H9 (cell line): ENCODE data around the gene TBC1D1. TPM values are rescaled to one million over a fixed set of nuclear protein-coding genes. Genes with fewer than 3 reads are reported as not detected.

ENCODE experiments used
- DNase-seq: peaks from one replicate; pipeline ENCODE4 v3.0.0-alpha.2; 2017
- H2AFZ ChIP-seq: one replicate; pipeline ENCODE4 v1.6.1; 2013; ENCODE audit warnings: mild to moderate bottlenecking, low read length, control low read depth, moderate library complexity
- H2AK5ac ChIP-seq: 2 replicates; pipeline ENCODE4 v1.6.1; 2013; ENCODE audit warnings: low read length, control low read depth, mixed read lengths; ENCODE audit not compliant: insufficient read length
- H2BK120ac ChIP-seq: one replicate; pipeline ENCODE4 v1.6.1; 2013; ENCODE audit warnings: low read depth, mild to moderate bottlenecking, low read length, control low read depth, inconsistent platforms; ENCODE audit not compliant: poor library complexity, severe bottlenecking
- H2BK12ac ChIP-seq: 2 replicates; pipeline ENCODE4 v1.6.1; 2013; ENCODE audit warnings: low read length, control low read depth, mixed read lengths, low read depth; ENCODE audit not compliant: insufficient read length
- H2BK15ac ChIP-seq: 2 replicates; pipeline ENCODE4 v1.6.1; 2013; ENCODE audit warnings: low read depth, low read length, control low read depth
- H2BK20ac ChIP-seq: one replicate; pipeline ENCODE4 v1.6.1; 2013; ENCODE audit warnings: low read depth, mild to moderate bottlenecking, low read length, control low read depth, inconsistent platforms; ENCODE audit not compliant: poor library complexity, severe bottlenecking
- H2BK5ac ChIP-seq: 2 replicates; pipeline ENCODE4 v1.6.1; 2013; ENCODE audit warnings: low read length, control low read depth, mixed read lengths; ENCODE audit not compliant: insufficient read length
- H3K14ac ChIP-seq: 2 replicates; pipeline ENCODE4 v1.6.1; 2013; ENCODE audit warnings: low read length, control low read depth; ENCODE audit not compliant: insufficient read depth
- H3K18ac ChIP-seq: 2 replicates; pipeline ENCODE4 v1.6.1; 2013; ENCODE audit warnings: low read depth, mild to moderate bottlenecking, mixed read lengths, low read length, control low read depth; ENCODE audit not compliant: insufficient read length
- H3K23ac ChIP-seq: 2 replicates; pipeline ENCODE4 v1.6.1; 2013; ENCODE audit warnings: low read length, control low read depth, mixed read lengths, low read depth; ENCODE audit not compliant: insufficient read length
- H3K23me2 ChIP-seq: 2 replicates; pipeline ENCODE4 v1.6.1; 2013; ENCODE audit warnings: low read depth, mild to moderate bottlenecking, mixed read lengths, low read length, control low read depth; ENCODE audit not compliant: insufficient read length, poor library complexity, severe bottlenecking
- H3K27ac ChIP-seq: 2 replicates; pipeline ENCODE4 v1.5.1; 2013; ENCODE audit warnings: low read length, control low read depth, mixed read lengths, low read depth; ENCODE audit not compliant: insufficient read length
- H3K27me3 ChIP-seq: 2 replicates; pipeline ENCODE4 v1.6.1; 2013; ENCODE audit warnings: low read length, control low read depth, inconsistent platforms; ENCODE audit not compliant: insufficient read depth
- H3K4ac ChIP-seq: 2 replicates; pipeline ENCODE4 v1.6.1; 2013; ENCODE audit warnings: low read depth, mild to moderate bottlenecking, control low read depth, inconsistent platforms, low read length, moderate library complexity
- H3K4me1 ChIP-seq: 2 replicates; pipeline ENCODE4 v1.6.1; 2013; ENCODE audit warnings: low read length, control low read depth, inconsistent platforms; ENCODE audit not compliant: insufficient read depth
- H3K4me2 ChIP-seq: 2 replicates; pipeline ENCODE4 v1.6.1; 2013; ENCODE audit warnings: low read length, control low read depth, mixed read lengths; ENCODE audit not compliant: insufficient read length, insufficient read depth
- H3K56ac ChIP-seq: 2 replicates; pipeline ENCODE4 v1.6.1; 2013; ENCODE audit warnings: low read depth, mild to moderate bottlenecking, mixed read lengths, low read length, control low read depth; ENCODE audit not compliant: insufficient read length
- H3K79me1 ChIP-seq: 2 replicates; pipeline ENCODE4 v1.6.1; 2013; ENCODE audit warnings: low read depth, mild to moderate bottlenecking, moderate library complexity, low read length, control low read depth, inconsistent platforms; ENCODE audit not compliant: insufficient read depth, poor library complexity, severe bottlenecking
- H3K79me2 ChIP-seq: 2 replicates; pipeline ENCODE4 v1.6.1; 2013; ENCODE audit warnings: low read length, control low read depth, inconsistent platforms; ENCODE audit not compliant: insufficient read depth
- H3K9ac ChIP-seq: 2 replicates; pipeline ENCODE4 v1.6.1; 2013; ENCODE audit warnings: low read length, control low read depth, mixed read lengths; ENCODE audit not compliant: insufficient read length; ENCODE audit errors: extremely low read depth
- H3K9me3 ChIP-seq: one replicate; pipeline ENCODE4 v1.6.1; 2013; ENCODE audit warnings: low read depth, low read length, inconsistent platforms; ENCODE audit not compliant: control insufficient read depth
- H3T11ph ChIP-seq: one replicate; pipeline ENCODE4 v1.6.1; 2013; ENCODE audit warnings: mild to moderate bottlenecking, low read length, control low read depth, inconsistent platforms
- H4K20me1 ChIP-seq: one replicate; pipeline ENCODE4 v1.6.1; 2013; ENCODE audit not compliant: control insufficient read depth, insufficient read length, insufficient read depth
- H4K5ac ChIP-seq: 2 replicates; pipeline ENCODE4 v1.6.1; 2013; ENCODE audit warnings: low read depth, mild to moderate bottlenecking, mixed read lengths, low read length, control low read depth; ENCODE audit not compliant: insufficient read length
- H4K8ac ChIP-seq: replicated peaks from 2 replicates; pipeline ENCODE4 v1.6.1; 2013; ENCODE audit warnings: low read length, control low read depth, mixed read lengths, low read depth; ENCODE audit not compliant: insufficient read length
- H4K91ac ChIP-seq: 2 replicates; pipeline ENCODE4 v1.6.1; 2013; ENCODE audit warnings: low read depth, mild to moderate bottlenecking, moderate library complexity, mixed read lengths, low read length, control low read depth; ENCODE audit not compliant: insufficient read length
- H3K27ac Mint-ChIP-seq, 3 experiments: 2 replicates in 2 of 3; 3 replicates in 1 of 3; pipeline ENCODE4 v1.8.0; 2020 to 2021; ENCODE audit warnings: mixed read lengths in 3 of 3, mild to moderate bottlenecking in 1 of 3, moderate library complexity in 1 of 3
- H3K27me3 Mint-ChIP-seq: 2 replicates; pipeline ENCODE4 v1.8.0; 2021; ENCODE audit warnings: low read depth, mild to moderate bottlenecking, moderate library complexity, mixed read lengths
- H3K36me3 Mint-ChIP-seq, 3 experiments: 2 replicates in 2 of 3; 3 replicates in 1 of 3; pipeline ENCODE4 v1.8.0; 2020 to 2021; ENCODE audit warnings: low read depth in 3 of 3, mixed read lengths in 3 of 3; ENCODE audit not compliant: insufficient read depth in 1 of 3
- H3K4me1 Mint-ChIP-seq, 2 experiments: 2 replicates each; pipeline ENCODE4 v1.8.0; 2020; ENCODE audit warnings: mixed read lengths in 2 of 2
- H3K4me3 Mint-ChIP-seq, 2 experiments: 2 replicates in 1 of 2; 3 replicates in 1 of 2; pipeline ENCODE4 v1.8.0; 2020 to 2021; ENCODE audit warnings: mild to moderate bottlenecking in 2 of 2, mixed read lengths in 2 of 2, moderate library complexity in 1 of 2
- H3K9me3 Mint-ChIP-seq, 2 experiments: 2 replicates in 1 of 2; 3 replicates in 1 of 2; pipeline ENCODE4 v1.8.0; 2020; ENCODE audit warnings: mild to moderate bottlenecking in 2 of 2, mixed read lengths in 2 of 2, moderate library complexity in 1 of 2
- WGBS: extraction: QIAGEN DNeasy Blood & Tissue Kit; methylation state at CpG from one replicate; pipeline ENCODE4 v1.1.7; 2013; ENCODE audit warnings: missing lambda C conversion rate, low lambda C conversion rate, mixed read lengths; ENCODE audit not compliant: insufficient read length; ENCODE audit errors: extremely low coverage; 5-methylcytosine and 5-hydroxymethylcytosine counted together
- total RNA-seq: library from RNA; stranded (reverse); gene quantifications from 2 replicates; pipeline ENCODE4 v1.2.1, GENCODE V29; 2021
- TF ChIP-seq, protein P1 (sequence below): fragments of 200-600 bp; sonication (generic); conservative IDR thresholded peaks from 3 replicates; pipeline ENCODE4 v1.8.0; 2021; ENCODE audit warnings: antibody characterized with exemption, mild to moderate bottlenecking

The TBC1D1 gene
- total RNA-seq, 1 experiment from 2014 or later, result 109 TPM

DNA sequence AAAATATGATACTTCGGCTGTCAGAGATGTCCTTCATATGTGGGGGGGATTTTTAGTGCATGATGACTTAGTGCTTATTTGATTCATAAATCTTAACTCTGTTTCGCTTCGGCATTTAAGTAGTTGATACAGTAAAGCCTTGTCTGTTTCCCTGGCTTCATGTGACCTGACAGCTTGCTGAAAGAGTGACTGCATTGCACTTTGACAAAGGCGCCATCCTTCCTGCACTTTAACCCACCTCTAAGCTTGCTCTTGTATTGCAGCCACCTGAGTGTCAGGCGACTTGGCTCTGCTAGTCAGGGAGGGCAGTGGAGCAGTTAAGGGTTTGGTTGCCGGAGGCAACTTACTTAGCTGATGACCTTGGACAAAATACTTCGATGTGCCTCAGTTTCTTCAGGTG is 134.8 kb downstream of the TBC1D1 start:
- no peak overlapping the region for H2AFZ ChIP-seq
- H3K4me1 Mint-ChIP-seq, result no peaks in the 10 kb centered on the region
- H3K14ac ChIP-seq, result no peak overlapping the region
- peaks cover 31 to 51% (median 48%) of the 10 kb centered on the region in 3 experiments for H3K36me3 Mint-ChIP-seq
- H3K27ac ChIP-seq, result no peak overlapping the region
- no peak overlapping the region for H3K4ac ChIP-seq
- no peaks in the 10 kb centered on the region for H3K4me1 ChIP-seq
- no peak for DNase-seq
- no peaks in the 10 kb centered on the region for H3K27me3 ChIP-seq
- no peak overlapping the region for H2BK15ac ChIP-seq
- H3K79me1 ChIP-seq, result no peaks in the 10 kb centered on the region
- no peak overlapping the region for H2BK12ac ChIP-seq
- no peak overlapping the region for H2AK5ac ChIP-seq
- no peak overlapping the region for H3T11ph ChIP-seq
- no peaks in the 10 kb centered on the region for H3K27me3 Mint-ChIP-seq
- H3K9ac ChIP-seq, result no peak overlapping the region
- no peaks in the 10 kb centered on the region for H3K79me2 ChIP-seq
- peaks cover 3% of the 10 kb centered on the region in 2 experiments; a peak in 4 of 5 replicates for H3K9me3 Mint-ChIP-seq
- no peaks in the 10 kb centered on the region for H4K20me1 ChIP-seq
- no peak overlapping the region for H3K4me2 ChIP-seq
- H3K4me3 Mint-ChIP-seq, result no peak overlapping the region
- H3K18ac ChIP-seq, result no peak overlapping the region
- no peak overlapping the region for H3K23ac ChIP-seq
- TF ChIP-seq, protein P1, sequence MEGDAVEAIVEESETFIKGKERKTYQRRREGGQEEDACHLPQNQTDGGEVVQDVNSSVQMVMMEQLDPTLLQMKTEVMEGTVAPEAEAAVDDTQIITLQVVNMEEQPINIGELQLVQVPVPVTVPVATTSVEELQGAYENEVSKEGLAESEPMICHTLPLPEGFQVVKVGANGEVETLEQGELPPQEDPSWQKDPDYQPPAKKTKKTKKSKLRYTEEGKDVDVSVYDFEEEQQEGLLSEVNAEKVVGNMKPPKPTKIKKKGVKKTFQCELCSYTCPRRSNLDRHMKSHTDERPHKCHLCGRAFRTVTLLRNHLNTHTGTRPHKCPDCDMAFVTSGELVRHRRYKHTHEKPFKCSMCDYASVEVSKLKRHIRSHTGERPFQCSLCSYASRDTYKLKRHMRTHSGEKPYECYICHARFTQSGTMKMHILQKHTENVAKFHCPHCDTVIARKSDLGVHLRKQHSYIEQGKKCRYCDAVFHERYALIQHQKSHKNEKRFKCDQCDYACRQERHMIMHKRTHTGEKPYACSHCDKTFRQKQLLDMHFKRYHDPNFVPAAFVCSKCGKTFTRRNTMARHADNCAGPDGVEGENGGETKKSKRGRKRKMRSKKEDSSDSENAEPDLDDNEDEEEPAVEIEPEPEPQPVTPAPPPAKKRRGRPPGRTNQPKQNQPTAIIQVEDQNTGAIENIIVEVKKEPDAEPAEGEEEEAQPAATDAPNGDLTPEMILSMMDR, result no peak
- no peak overlapping the region for H4K8ac ChIP-seq
- H3K27ac Mint-ChIP-seq, result no peak overlapping the region
- no peak overlapping the region for H4K5ac ChIP-seq
- H2BK5ac ChIP-seq, result no peak overlapping the region
- WGBS, result no CpG with 5 or more reads among the region's 7 CpGs
- no peak overlapping the region for H2BK120ac ChIP-seq
- no peaks in the 10 kb centered on the region for H3K23me2 ChIP-seq
- H3K9me3 ChIP-seq, result no peaks in the 10 kb centered on the region
- H4K91ac ChIP-seq, result no peak overlapping the region
- H2BK20ac ChIP-seq, result no peak overlapping the region
- no peak overlapping the region for H3K56ac ChIP-seq
